Measurements from ENCODE around the gene UTY. TPM values are rescaled to one million over a fixed set of nuclear protein-coding genes. Genes with fewer than 3 reads are reported as not detected.

UTY gene
- total and polyA plus RNA-seq, 2 of the 8 experiments (the other 6 are each of a cell fraction or from before 2014, with no cell fraction given): 7.2 to 20.4 TPM

DNA sequence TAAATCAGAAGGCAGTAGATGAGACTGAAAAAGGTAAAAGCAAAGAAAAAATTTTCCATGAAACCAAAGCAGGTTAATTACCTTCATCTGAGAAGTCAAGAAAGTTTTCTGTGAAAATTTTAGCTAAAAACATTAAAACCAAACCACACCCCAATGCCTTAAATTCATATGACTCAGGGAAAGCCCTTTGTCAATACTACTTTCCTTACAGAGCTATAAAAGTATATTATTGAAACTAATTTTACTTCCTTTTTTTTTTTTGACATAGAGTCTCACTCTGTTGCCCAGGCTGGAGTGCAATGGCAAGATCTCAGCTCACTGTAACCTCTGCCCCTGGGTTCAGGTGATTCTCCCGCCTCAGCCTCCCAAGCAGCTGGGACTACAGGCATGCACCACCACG, 117.2 kb downstream of the UTY start:
- H3K14ac ChIP-seq (ENCODE audit: insufficient read length): no peak overlapping the region
- H3K9me3 ChIP-seq (ENCODE audit: insufficient read depth in 2 of 2, low read depth in 1 of 2, low read length in 1 of 2): no peaks in the 10 kb centered on the region
- no peaks in the 10 kb centered on the region for H3K27me3 ChIP-seq (replicated peaks in 1 of 4; ENCODE audit: control insufficient read depth in 3 of 4, extremely low read depth in 1 of 4, insufficient read depth in 3 of 4, low read length in 3 of 4)
- no peak for FAIRE-seq
- no peak overlapping the region for H3K56ac ChIP-seq (replicated peaks; ENCODE audit: insufficient read length, low read depth, low read length)
- H3K4ac ChIP-seq (replicated peaks; ENCODE audit: insufficient read length, low read depth, low read length): no peak overlapping the region
- peaks cover 0 to 17% (median 2%) of the 10 kb centered on the region in 4 experiments; a peak in 2 of 8 replicates for H3K36me3 ChIP-seq (ENCODE audit: control insufficient read depth in 2 of 4, insufficient read depth in 4 of 4, low read length in 3 of 4)
- no peaks in the 10 kb centered on the region for H3K23me2 ChIP-seq (ENCODE audit: low read depth, low read length)
- H4K8ac ChIP-seq (ENCODE audit: extremely low read depth, insufficient read depth, low read length): no peak overlapping the region
- TF ChIP-seq SP1 (IDR thresholded peaks at IDR 0.05; ENCODE audit: low read depth, low read length): no peak
- no peak overlapping the region for H2AFZ ChIP-seq (ENCODE audit: low read length)
- CTCF ChIA-PET (ENCODE audit: partially characterized antibody): interaction anchor here (0.6 to 1.9 kb wide), 3 partner anchors 19 to 436 kb away, joined by 4 to 5 read pairs (median 4); no protein-coding TSS in a partner anchor
- no peaks in the 10 kb centered on the region for H3K79me1 ChIP-seq (ENCODE audit: low read depth, low read length)
- H2BK120ac ChIP-seq (replicated peaks; ENCODE audit: low read depth, low read length): no peak overlapping the region
- H2BK15ac ChIP-seq (ENCODE audit: low read length): no peak overlapping the region
- no peaks in the 10 kb centered on the region for H3K4me1 ChIP-seq (replicated peaks in 1 of 4; ENCODE audit: control insufficient read depth in 3 of 4, insufficient read depth in 4 of 4, low read length in 3 of 4)
- H2AK5ac ChIP-seq (ENCODE audit: low read depth, low read length): no peak overlapping the region
- no peak overlapping the region for H3K23ac ChIP-seq (ENCODE audit: insufficient read length)
- no peak overlapping the region for H3K4me3 ChIP-seq (ENCODE audit: extremely low read depth in 1 of 4, insufficient read depth in 2 of 4, low read depth in 3 of 4, low read length in 4 of 4)
- POLR2A ChIA-PET (ENCODE audit: partially characterized antibody): no interaction called here
- H2BK5ac ChIP-seq (ENCODE audit: low read depth, low read length): no peak overlapping the region
- H3K27ac ChIP-seq (ENCODE audit: low read depth, low read length): no peak overlapping the region
- H3K9ac ChIP-seq (replicated peaks in 1 of 4; ENCODE audit: extremely low read depth in 1 of 4, low read depth in 3 of 4, low read length in 3 of 4): no peak overlapping the region
- no peak overlapping the region for H4K91ac ChIP-seq (replicated peaks; ENCODE audit: insufficient read length, low read length)
- no peak for DNase-seq (ENCODE audit: low read depth in 1 of 2, low spot score in 2 of 2)
- no peaks in the 10 kb centered on the region for H3K79me2 ChIP-seq (ENCODE audit: control insufficient read depth in 1 of 2, insufficient read depth in 2 of 2, low read length in 2 of 2)
- no peaks in the 10 kb centered on the region for H4K20me1 ChIP-seq (replicated peaks in 1 of 2; ENCODE audit: control insufficient read depth in 1 of 2, insufficient read depth in 2 of 2, low read length in 2 of 2)
- no peak overlapping the region for H3K18ac ChIP-seq (ENCODE audit: extremely low read depth, low read length)
- H3K4me2 ChIP-seq (ENCODE audit: insufficient read depth in 1 of 2, low read depth in 2 of 2, low read length in 2 of 2): no peak overlapping the region
- 96% methylated on average over 2 of the region's 2 CpGs; no CpG with 5 or more reads in 1 of the 2 experiments for WGBS, 2 experiments (ENCODE audit: extremely low coverage in 1 of 2, insufficient coverage in 1 of 2, insufficient read length in 1 of 2, insufficient replicate concordance in 2 of 2, low coverage in 1 of 2, low lambda C conversion rate in 2 of 2, missing lambda C conversion rate in 1 of 2)
- H4K5ac ChIP-seq (ENCODE audit: insufficient read length, low read depth, low read length): no peak overlapping the region
- H2BK12ac ChIP-seq (ENCODE audit: low read depth, low read length): no peak overlapping the region
- no peak overlapping the region for H2BK20ac ChIP-seq (ENCODE audit: low read length)

Measured in H1 (cell line).